ENCODE results near the gene C11orf54.

DNA sequence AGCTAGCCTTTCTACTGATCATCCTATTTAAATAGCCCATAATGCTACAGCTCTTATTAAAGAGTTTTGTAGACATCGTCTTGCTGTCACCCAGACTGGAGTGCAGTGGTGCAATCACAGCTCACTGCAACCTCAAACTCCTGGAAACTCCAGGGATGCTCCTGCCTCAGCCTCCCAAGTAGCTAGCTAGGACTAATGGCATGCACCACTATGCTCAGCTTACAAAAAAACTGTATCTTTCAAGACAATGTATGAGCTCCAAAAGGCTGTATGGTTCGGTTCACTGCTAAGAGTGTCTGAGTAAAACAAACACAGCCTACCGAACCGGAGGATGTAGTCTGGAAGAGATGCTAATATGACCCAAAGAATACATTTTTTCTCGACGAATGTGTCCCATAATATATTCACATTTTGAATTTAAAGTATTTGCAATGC is 2.8 kb upstream of the C11orf54 start:
- TF ChIP-seq, protein P1, sequence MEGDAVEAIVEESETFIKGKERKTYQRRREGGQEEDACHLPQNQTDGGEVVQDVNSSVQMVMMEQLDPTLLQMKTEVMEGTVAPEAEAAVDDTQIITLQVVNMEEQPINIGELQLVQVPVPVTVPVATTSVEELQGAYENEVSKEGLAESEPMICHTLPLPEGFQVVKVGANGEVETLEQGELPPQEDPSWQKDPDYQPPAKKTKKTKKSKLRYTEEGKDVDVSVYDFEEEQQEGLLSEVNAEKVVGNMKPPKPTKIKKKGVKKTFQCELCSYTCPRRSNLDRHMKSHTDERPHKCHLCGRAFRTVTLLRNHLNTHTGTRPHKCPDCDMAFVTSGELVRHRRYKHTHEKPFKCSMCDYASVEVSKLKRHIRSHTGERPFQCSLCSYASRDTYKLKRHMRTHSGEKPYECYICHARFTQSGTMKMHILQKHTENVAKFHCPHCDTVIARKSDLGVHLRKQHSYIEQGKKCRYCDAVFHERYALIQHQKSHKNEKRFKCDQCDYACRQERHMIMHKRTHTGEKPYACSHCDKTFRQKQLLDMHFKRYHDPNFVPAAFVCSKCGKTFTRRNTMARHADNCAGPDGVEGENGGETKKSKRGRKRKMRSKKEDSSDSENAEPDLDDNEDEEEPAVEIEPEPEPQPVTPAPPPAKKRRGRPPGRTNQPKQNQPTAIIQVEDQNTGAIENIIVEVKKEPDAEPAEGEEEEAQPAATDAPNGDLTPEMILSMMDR (optimal IDR thresholded peaks at IDR 0.05 in 1 of 3, IDR thresholded peaks at IDR 0.05 in 1 of 3, conservative IDR thresholded peaks at IDR 0.05 in 1 of 3; ENCODE audit: extremely low read depth in 1 of 3, insufficient read depth in 2 of 3, low read length in 3 of 3): no peak
- no peak for TF ChIP-seq EZH2 (IDR thresholded peaks at IDR 0.05; ENCODE audit: low read length)

Data from keratinocyte (primary cell).